Stimulated activated CD8-positive, alpha-beta memory T cell treated with anti-CD3 and anti-CD28 coated beads, Interleukin-12 subunit alpha, Interleukin-12 subunit beta, amount 100 ng/mL, for 1 hour (primary cell): Measurements from ENCODE around the gene CNOT11.

Experiments used
- DNase-seq: peaks from one replicate; pipeline ENCODE4 v3.0.0-alpha.2; 2020; ENCODE audit warnings: low read depth

Gene CNOT11

GRCh38 chr2:101278925-101279324, 26.2 kb downstream of the CNOT11 start:
- DNase-seq = no peak

DNA sequence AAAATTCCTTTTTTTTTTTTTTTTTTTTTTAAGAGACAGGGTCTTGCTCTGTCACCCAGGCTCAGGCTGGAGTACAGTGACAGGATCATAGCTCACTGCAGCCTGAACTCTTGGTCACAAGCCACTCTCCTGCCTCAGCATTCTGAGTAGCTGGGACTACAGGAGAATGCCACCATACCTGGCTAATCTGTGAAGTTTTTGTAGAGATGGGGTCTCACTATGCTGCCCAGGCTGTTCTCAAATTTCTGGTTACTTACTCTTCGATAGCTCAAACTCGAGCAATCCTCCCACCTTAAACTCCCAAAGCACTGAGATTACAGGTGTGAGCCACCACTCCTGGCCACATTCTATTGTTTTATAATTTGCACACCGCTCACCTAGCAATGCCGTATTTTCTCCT, 28.8 kb downstream of the CNOT11 start:
- DNase-seq = no peak

DNA sequence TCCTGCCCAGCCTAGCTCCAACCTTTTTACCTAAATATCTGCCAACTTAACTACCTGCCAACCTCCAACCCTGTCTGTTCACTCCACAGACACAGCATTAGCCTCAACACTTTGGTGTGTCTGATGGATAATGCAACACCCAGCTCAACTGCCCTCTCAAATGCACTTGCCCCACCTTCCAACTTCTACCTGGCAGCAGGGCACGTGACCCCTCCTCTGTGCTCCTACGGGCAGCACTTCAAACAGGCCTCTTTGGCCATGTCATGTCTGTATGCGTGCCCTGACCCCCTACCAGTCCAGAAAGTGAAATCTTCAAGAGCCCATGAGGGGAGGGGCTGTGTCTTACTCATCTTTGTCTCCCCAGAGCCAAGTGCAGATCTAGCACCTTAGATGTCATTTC, 30.3 kb downstream of the CNOT11 start:
- DNase-seq = no peak

- DNase-seq = no peak
Observed at GRCh38 chr2:101286684-101287083, 34.0 kb downstream of the CNOT11 start.

DNA sequence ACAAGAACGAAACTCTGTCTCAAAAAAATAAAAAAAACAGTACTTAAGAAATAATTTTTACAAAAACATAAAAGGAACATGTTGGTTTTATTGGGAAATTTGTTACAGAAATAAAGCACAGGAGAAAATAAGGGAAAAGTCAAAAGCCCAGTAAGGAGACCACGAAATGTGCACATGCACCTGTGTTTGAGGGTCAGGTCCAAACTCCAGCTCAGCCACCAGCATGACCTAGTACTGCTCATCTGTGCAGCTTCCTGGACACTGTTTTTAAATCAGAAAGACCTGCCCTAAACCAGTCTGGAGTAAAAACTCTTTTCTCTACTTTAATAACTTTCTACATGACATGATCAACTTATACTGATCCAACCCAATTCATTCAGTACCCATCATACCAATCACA, 34.6 kb downstream of the CNOT11 start:
- DNase-seq = no peak

- DNase-seq = no peak
Observed at GRCh38 chr2:101290711-101291110, 38.0 kb downstream of the CNOT11 start.

DNA sequence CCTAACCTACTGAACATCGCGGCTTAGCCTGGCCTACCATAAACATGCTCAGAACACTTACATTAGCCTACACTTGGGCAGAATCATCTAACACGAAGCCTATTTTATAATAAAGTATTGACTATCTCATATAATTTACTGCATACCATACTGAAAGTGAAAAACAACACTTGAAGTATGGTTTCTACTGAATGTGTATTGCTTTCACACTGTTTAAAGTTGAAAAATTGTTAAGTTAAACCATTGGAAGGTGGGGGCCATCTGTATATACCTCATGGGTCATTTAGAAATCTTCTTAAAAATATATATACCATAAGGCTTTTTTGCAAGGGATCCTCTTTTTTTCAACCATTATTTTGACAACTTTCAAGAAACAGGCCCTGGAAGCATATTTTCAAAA, 39.3 kb downstream of the CNOT11 start:
- no peak for DNase-seq

DNA sequence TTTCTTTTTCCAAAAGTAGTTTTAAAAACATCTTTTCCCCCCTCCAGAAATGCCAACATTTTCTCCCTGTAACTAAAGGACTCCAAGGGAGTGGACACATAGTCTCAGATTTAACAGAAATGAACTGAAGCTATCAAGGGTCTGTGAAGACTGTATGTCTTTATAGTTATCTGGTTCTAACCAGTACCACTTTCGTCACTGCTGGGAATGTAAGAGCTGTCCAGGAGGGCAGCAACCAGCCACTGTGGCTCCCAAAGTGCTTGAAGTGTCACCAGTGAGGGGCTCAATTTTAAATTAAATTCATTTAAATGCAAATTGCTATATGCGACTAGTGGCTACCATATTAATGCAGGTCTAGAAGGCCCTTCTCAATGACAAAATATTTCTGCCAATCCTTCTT, 40.9 kb downstream of the CNOT11 start:
- DNase-seq = no peak

GRCh38 chr2:101294861-101295260, 42.2 kb downstream of the CNOT11 start:
- DNase-seq = no peak

DNA sequence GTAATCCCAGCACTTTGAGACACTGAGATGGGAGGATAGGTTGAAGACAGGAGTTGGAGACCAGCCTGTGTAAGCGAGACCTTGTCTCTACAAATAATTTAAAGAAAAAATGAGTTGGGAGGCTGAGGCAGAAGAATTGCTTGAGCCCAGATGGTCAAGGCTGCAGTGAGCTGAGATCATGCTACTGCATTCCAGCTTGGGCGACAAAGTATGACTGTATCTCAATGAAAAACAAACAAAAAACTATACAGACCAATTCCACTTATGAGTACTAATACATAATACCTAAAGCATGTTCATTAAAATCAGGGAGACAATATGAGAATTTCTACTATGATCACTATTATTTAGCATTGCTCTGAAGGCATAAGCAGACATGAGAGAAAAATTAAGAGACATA, 43.2 kb downstream of the CNOT11 start:
- no peak for DNase-seq

DNA sequence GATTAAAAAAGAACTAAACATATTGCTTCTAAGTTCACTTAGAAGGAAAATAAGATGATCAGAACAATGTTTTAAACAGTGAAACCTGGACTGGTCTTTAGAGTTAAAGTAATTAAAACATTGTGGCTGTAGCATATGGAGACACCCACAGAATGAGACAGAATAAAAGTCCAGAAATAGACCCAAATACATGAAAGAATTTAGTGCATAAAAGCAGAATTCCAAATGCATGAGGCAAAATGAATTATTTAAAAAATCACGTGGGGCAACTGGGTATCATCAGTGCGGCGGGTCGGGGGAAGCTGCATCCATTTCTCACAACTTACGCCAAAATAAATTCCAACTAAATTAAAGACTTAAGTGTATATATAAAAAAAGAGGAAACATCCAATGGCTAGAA, 43.7 kb downstream of the CNOT11 start:
- no peak for DNase-seq

- no peak for DNase-seq
Observed at GRCh38 chr2:101297383-101297782, 44.7 kb downstream of the CNOT11 start.

DNA sequence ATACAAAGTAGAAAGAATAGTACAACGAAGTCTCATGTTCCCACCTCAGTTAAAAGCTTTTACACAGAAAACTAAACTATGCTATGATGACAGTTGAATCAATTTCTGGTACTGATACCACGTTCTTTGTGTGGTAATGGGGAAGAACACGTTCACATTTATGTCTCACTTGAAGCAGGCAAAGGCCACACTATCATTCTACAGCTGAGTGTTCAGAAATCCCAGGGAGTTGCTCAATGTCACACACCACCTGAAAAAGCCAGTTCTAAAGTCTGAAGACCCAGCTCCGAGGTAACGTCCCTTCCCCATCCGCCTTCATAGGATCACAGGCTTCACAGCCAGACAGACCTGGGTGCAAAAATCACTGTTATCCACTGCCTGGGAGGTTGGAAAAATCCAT, 46.9 kb downstream of the CNOT11 start:
- no peak for DNase-seq

- DNase-seq = no peak
Observed at GRCh38 chr2:101300164-101300563, 47.5 kb downstream of the CNOT11 start.

DNA sequence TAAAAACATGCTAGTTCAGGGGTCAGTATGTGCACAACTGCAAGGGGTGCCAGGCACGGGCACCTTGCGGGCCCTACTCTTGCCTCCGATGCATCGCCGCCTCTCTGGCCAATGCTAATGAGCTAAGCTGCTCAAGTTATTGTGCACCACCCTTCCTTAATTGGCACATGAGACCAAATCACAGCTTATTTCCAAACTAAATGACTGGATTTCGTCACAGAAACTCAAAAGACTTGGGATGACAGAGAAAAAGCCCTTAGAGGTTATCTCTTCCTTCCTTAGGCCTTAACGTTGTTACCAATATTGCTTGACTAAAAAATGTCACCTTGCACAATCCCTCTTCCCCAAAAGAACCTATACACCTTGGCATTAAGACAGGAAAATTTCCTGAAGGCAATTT, 48.1 kb downstream of the CNOT11 start:
- no peak for DNase-seq

GRCh38 chr2:101302016-101302415, 49.3 kb downstream of the CNOT11 start:
- DNase-seq = no peak

DNA sequence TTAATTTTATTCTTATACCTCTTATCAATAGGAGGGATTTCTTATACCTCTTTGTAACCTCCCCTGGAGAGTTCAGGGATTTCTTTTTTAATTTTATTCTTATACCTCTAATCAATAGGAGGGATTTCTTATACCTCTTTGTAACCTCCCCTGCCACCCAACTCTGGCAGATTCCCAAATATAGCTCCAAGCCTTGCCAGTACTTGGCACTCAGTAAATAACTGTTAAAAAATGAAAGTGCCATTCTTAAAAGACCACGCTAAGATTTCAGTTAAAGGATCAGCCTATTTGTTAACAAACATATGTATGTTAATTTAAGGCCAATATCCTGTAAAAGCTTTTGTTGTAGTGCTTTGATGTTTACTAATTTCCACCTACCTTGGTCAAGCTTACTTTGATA, 51.0 kb downstream of the CNOT11 start:
- DNase-seq = no peak

DNA sequence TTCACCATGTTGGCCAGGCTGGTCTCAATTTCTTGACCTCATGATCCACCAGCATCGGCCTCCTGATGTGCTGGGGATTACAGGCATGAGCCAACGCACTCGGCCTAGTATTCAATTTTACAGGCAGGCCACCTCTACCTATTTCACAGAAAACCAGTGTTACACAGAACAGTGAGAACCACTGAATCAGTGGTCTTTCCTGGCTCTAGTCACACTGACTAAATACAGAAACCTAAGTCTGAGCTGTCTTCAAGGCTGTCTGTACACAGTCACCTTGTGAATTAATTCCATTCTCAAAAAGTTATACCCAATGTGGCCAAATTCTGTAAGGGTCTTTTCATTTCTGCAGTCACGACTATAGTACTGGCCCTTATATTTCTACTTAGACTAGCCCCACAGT, 52.3 kb downstream of the CNOT11 start:
- no peak for DNase-seq

DNA sequence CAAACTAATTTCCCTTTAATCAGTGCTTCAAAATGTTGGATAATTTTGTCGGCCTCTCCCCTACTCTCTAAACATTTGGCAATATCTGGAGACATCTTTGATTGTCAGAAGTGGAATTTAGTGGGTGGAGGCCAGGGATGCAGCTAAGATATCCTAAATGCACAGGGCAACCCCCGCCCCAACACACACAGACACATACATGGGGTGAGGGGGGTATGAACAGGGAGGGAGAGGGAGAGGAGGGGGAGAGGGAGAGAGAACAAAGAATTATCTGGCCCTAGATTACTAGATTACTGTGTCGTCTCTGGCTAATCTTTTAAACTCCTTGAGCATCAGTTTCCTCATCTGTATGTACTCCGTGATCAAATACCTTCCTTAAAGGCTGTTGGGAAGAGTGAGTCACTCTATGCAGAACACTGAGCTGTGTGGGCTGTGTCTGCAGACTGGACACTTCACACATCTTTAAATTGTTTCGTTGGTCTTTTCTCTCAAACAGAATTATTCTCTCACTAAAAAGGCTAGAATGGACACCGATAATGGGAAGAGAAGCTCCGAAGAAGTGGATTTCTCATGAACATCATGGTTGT, 52.9 kb downstream of the CNOT11 start:
- DNase-seq = no peak

- DNase-seq = no peak
Observed at GRCh38 chr2:101306410-101306809, 53.7 kb downstream of the CNOT11 start.

DNA sequence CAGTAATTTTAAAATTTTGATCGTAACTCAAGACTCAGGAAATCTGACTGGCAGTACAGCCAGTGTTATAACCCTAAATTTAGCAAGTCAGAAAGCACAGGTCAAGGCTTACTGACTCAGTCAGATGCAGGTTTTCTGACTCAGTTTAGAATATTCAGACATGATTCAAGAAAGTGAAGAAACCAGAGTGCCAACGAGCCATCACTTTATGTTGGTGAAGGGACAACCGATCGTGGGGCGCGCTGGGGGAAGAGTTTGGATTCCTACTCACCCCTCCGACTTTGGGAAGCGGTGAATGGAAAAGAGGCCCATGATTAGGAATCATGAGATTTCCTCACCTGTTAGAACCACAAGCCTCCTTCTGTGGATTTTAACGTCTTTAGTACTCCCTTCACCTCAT, 54.8 kb downstream of the CNOT11 start:
- DNase-seq = no peak

- DNase-seq = no peak
Observed at GRCh38 chr2:101307950-101308431, 55.3 kb downstream of the CNOT11 start.

GRCh38 chr2:101308432-101309210, 55.9 kb downstream of the CNOT11 start, which contains the start of gene RNF149:
Gene RNF149 (minus strand): TSS chr2:101308701. CDS start chr2:101308588, 113 bp downstream.
- DNase-seq = peak; percentile 92
